NOMO-1 (cell line): ENCODE measurements around the gene CEP162.
"Not testable (repeated sequence)": the region's sequence is repeated elsewhere in the genome, so short reads cannot be mapped to it uniquely, and the experiment has no call there.

Experiments
- DNase-seq, 2 experiments: peaks; one replicate each; lab custom pipeline; 2025; ENCODE audit not compliant: unreplicated experiment in 2 of 2; lab: John Stamatoyannopoulos, UW

The CEP162 gene

GRCh38 chr6:84095156-84095555, 132.3 kb downstream of the CEP162 start:
- DNase-seq = no peak

- peak; percentile 89 to 96 for DNase-seq
Observed at GRCh38 chr6:84093441-84094435, 133.7 kb downstream of the CEP162 start.

GRCh38 chr6:84089552-84089951, 137.9 kb downstream of the CEP162 start:
- DNase-seq = no peak

- no peak for DNase-seq
Observed at GRCh38 chr6:84089081-84089480, 138.4 kb downstream of the CEP162 start.

GRCh38 chr6:84086545-84087429, 140.7 kb downstream of the CEP162 start:
- no peak for DNase-seq

- no peak for DNase-seq
Observed at GRCh38 chr6:84086056-84086455, 141.4 kb downstream of the CEP162 start.

- DNase-seq = not testable (repeated sequence)
Observed at GRCh38 chr6:84084705-84085104, 142.7 kb downstream of the CEP162 start.

GRCh38 chr6:84082689-84083265, 144.7 kb downstream of the CEP162 start:
- DNase-seq = no peak

GRCh38 chr6:84081222-84081621, 146.2 kb downstream of the CEP162 start:
- DNase-seq = no peak

- no peak for DNase-seq
Observed at GRCh38 chr6:84078335-84078734, 149.1 kb downstream of the CEP162 start.

GRCh38 chr6:84077645-84078044, 149.8 kb downstream of the CEP162 start:
- no peak for DNase-seq

GRCh38 chr6:84074988-84075781, 152.3 kb downstream of the CEP162 start:
- no peak for DNase-seq
